PC-3 (cell line): ENCODE measurements around the gene SIPA1. TPM values are rescaled to one million over a fixed set of nuclear protein-coding genes. Genes with fewer than 3 reads are reported as not detected.

Experiments
- ATAC-seq: fragments of 200-7000 bp; cut with Tn5 transposase; 2 replicates; pipeline ENCODE4 v1.9.1; 2020; ENCODE audit warnings: mild to moderate bottlenecking, moderate library complexity
- BruUV-seq: library from RNA; stranded (reverse); fragments of 400-500 nt; replicated peaks from 2 replicates; lab custom pipeline; 2021; lab: Mats Ljungman, UMichigan
- CTCF ChIA-PET: fragments of 300-600 bp; sonication (Branson Sonifier 250); formaldehyde crosslinking; loops from one replicate; lab custom pipeline; 2022; ENCODE audit warnings: antibody characterized with exemption; lab: Charles Lee
- POLR2A ChIA-PET: fragments of 300-600 bp; sonication (Branson Sonifier 250); formaldehyde crosslinking; loops from one replicate; lab custom pipeline; 2022; ENCODE audit warnings: antibody characterized with exemption; ENCODE audit not compliant: unreplicated experiment; lab: Charles Lee
- DNase-seq: peaks from one replicate; pipeline ENCODE4 v3.0.0-alpha.2; 2015
- H2AFZ ChIP-seq: fragments of 300-600 bp; sonication (generic); 2 replicates; pipeline ENCODE4 v1.6.0; 2016; ENCODE audit warnings: antibody characterized with exemption, low read length
- H3F3A ChIP-seq: fragments of 300-600 bp; sonication (generic); one replicate; pipeline ENCODE4 v1.6.0; 2017; ENCODE audit warnings: antibody characterized with exemption, low read length, control low read depth, mild to moderate bottlenecking; ENCODE audit not compliant: unreplicated experiment
- H3K27ac ChIP-seq: fragments of 300-600 bp; sonication (generic); 2 replicates; pipeline ENCODE4 v1.5.1; 2016; ENCODE audit warnings: mild to moderate bottlenecking, low read length
- H3K27me3 ChIP-seq: fragments of 300-600 bp; sonication (generic); 2 replicates; pipeline ENCODE4 v1.6.1; 2016; ENCODE audit warnings: low read length, mixed read lengths
- H3K36me3 ChIP-seq: fragments of 300-600 bp; sonication (generic); 2 replicates; pipeline ENCODE4 v1.6.1; 2016; ENCODE audit warnings: low read depth, mixed run types, low read length, mixed read lengths
- H3K4me1 ChIP-seq: fragments of 300-600 bp; sonication (generic); 2 replicates; pipeline ENCODE4 v1.5.1; 2016; ENCODE audit warnings: low read length; ENCODE audit not compliant: insufficient read depth
- H3K4me2 ChIP-seq: fragments of 300-600 bp; sonication (generic); 2 replicates; pipeline ENCODE4 v1.6.0; 2016; ENCODE audit warnings: low read length
- H3K4me3 ChIP-seq: fragments of 300-600 bp; sonication (generic); 2 replicates; pipeline ENCODE4 v1.5.1; 2016; ENCODE audit warnings: mild to moderate bottlenecking, low read length, mixed read lengths
- H3K79me2 ChIP-seq: fragments of 300-600 bp; sonication (generic); 2 replicates; pipeline ENCODE4 v1.6.1; 2017; ENCODE audit warnings: low read length, mixed read lengths
- H3K9ac ChIP-seq: fragments of 300-600 bp; sonication (generic); 2 replicates; pipeline ENCODE4 v1.6.0; 2016; ENCODE audit warnings: mild to moderate bottlenecking, low read length
- H3K9me2 ChIP-seq: fragments of 300-600 bp; sonication (generic); replicated peaks from 2 replicates; pipeline ENCODE4 v1.6.1; 2016; ENCODE audit warnings: mixed run types, low read length, mixed read lengths
- H3K9me3 ChIP-seq: fragments of 300-600 bp; sonication (generic); 2 replicates; pipeline ENCODE4 v1.6.1; 2016; ENCODE audit warnings: low read length, mixed read lengths
- H4K20me1 ChIP-seq: fragments of 300-600 bp; sonication (generic); 2 replicates; pipeline ENCODE4 v1.6.1; 2016; ENCODE audit warnings: low read length, mixed read lengths
- EZH2 ChIP-seq: fragments of 300-600 bp; sonication (generic); IDR thresholded peaks from one replicate; pipeline ENCODE4 v1.6.1; 2017; ENCODE audit warnings: antibody characterized with exemption, mild to moderate bottlenecking, low read length; ENCODE audit not compliant: unreplicated experiment
- EZH2phosphoT487 ChIP-seq: fragments of 300-600 bp; sonication (generic); IDR thresholded peaks from 2 replicates; pipeline ENCODE4 v1.6.1; 2018; ENCODE audit warnings: mild to moderate bottlenecking, antibody characterized with exemption, low read length, borderline replicate concordance
- intact Hi-C: fragments of 100-400 bp; cut with micrococcal nuclease; formaldehyde crosslinking; loops from 2 replicates; pipeline ENCODE4 v1.9.0; 2023
- total RNA-seq: library from RNA; depleted of rRNA; stranded (reverse); fragments of >200 nt; gene quantifications from 2 replicates; pipeline ENCODE4 v1.2.3, GENCODE V29; 2014
- TF ChIP-seq, protein P1 (sequence below): fragments of 300-600 bp; sonication (generic); conservative IDR thresholded peaks from 2 replicates; pipeline ENCODE4 v1.5.1; 2017; ENCODE audit warnings: antibody characterized with exemption, low read depth, mild to moderate bottlenecking, low read length

The SIPA1 gene
- total RNA-seq, 1 experiment from 2014 or later, result 113 TPM

DNA sequence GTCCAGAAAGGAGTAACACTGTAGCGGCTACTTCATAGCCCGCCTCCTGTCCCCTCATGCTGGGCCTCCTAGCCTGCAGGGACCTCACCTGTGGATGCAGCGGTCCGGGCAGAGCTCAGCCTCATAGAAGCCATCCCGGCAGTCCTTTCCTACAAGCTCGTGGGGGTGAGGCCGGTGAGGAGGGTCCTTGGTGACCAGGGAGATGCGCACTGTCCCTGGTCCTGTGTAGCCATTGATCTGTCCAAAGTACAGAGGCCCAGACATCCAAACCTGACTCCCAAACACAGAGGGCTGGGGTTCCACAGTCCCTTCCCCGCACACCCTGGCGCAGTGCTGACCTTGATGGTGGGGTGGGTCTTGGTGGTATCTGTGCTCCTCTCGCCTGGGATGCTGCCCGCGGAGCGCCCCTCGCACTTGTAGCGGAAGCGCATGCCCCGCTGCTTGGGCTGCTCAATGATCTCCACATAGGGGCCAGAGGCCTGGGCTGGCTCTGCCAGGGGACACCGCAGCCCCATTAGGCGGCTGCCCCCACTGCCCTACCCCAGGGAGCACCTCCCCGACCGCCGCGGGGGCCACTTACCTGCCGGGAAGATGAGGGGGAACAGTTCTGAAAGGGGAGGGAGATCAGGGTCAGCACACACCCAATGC, 23.8 kb downstream of the SIPA1 start:
- BruUV-seq, result no TSS peak
- peak overlapping the region; percentile 99 for H3K4me2 ChIP-seq
- H3K9me3 ChIP-seq, result no peaks in the 10 kb centered on the region
- TF ChIP-seq EZH2 (no peak), EZH2phosphoT487 (no peak)
- TF ChIP-seq, protein P1, sequence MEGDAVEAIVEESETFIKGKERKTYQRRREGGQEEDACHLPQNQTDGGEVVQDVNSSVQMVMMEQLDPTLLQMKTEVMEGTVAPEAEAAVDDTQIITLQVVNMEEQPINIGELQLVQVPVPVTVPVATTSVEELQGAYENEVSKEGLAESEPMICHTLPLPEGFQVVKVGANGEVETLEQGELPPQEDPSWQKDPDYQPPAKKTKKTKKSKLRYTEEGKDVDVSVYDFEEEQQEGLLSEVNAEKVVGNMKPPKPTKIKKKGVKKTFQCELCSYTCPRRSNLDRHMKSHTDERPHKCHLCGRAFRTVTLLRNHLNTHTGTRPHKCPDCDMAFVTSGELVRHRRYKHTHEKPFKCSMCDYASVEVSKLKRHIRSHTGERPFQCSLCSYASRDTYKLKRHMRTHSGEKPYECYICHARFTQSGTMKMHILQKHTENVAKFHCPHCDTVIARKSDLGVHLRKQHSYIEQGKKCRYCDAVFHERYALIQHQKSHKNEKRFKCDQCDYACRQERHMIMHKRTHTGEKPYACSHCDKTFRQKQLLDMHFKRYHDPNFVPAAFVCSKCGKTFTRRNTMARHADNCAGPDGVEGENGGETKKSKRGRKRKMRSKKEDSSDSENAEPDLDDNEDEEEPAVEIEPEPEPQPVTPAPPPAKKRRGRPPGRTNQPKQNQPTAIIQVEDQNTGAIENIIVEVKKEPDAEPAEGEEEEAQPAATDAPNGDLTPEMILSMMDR, result no peak
- no peaks in the 10 kb centered on the region for H3K27me3 ChIP-seq
- peaks cover 11% of the 10 kb centered on the region; the same call in 1 of the 2 replicates for H4K20me1 ChIP-seq
- no peaks in the 10 kb centered on the region for H3F3A ChIP-seq
- H3K79me2 ChIP-seq, result peaks cover 32% of the 10 kb centered on the region
- peaks cover 36% of the 10 kb centered on the region for H3K36me3 ChIP-seq
- peak overlapping the region; percentile 91 for H3K4me3 ChIP-seq
- peak overlapping the region; percentile 68 for H3K27ac ChIP-seq
- DNase-seq (no peak), ATAC-seq (no peak)
- intact Hi-C loops, result no loop called here
- ChIA-PET CTCF (interaction anchor here (0.6 kb wide), 1 partner anchor 125 kb away, joined by 3 read pairs; no protein-coding TSS in a partner anchor), POLR2A (interaction anchor here (0.5 kb wide), 1 partner anchor 617 kb away, joined by 3 read pairs; no protein-coding TSS in a partner anchor)
- peaks cover 18% of the 10 kb centered on the region for H3K4me1 ChIP-seq
- H2AFZ ChIP-seq, result no peak overlapping the region
- H3K9me2 ChIP-seq, result no peaks in the 10 kb centered on the region
- H3K9ac ChIP-seq, result peak overlapping the region; percentile 78

DNA sequence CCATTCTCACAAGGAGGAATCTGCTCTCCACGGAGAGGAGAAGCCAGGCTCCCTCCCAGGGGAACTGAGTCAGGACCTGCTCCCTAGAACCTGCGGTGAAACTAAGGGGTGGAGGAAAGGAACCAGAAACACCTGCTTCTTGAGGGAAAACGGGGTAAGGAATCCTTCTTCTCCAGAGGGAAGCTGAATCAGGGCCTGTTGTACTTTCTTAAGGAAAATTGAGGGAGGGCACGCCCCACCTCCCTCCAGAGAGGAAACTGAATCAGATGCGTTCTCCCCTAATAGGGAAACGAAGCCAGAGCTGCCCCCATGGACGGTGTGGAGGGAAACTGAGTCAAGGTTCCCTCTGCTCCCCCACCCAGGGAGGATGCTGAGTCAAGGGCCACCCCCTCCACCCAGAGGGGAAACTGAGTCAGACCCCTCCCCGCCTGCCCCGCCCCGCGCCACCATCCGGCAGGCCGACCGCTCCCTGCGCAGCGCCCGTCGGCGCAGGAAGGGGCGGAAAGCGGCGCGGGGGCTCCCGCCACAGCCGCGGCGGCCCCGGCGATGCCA, 24.4 kb downstream of the SIPA1 start:
- H3K9me3 ChIP-seq, result no peaks in the 10 kb centered on the region
- POLR2A ChIA-PET, result interaction anchor here (0.6 to 0.7 kb wide), 2 partner anchors 67 to 196 kb away, joined by 3 to 5 read pairs; no protein-coding TSS in a partner anchor
- H3K27me3 ChIP-seq, result no peaks in the 10 kb centered on the region
- peak overlapping the region; percentile 99 for H3K4me2 ChIP-seq
- intact Hi-C loops, result no loop called here
- TF ChIP-seq, protein P1, result no peak
- TF ChIP-seq EZH2phosphoT487 (no peak), EZH2 (no peak)
- peak overlapping the region; percentile 78 for H3K9ac ChIP-seq
- H3K9me2 ChIP-seq, result no peaks in the 10 kb centered on the region
- DNase-seq, result peak; percentile 16
- peak overlapping the region; percentile 91 for H3K4me3 ChIP-seq
- CTCF ChIA-PET, result no interaction called here
- peaks cover 32% of the 10 kb centered on the region for H3K79me2 ChIP-seq
- peak overlapping the region; percentile 68 for H3K27ac ChIP-seq
- ATAC-seq, result peak; percentile 23
- peak overlapping the region; percentile 79; the same call in 1 of the 2 replicates for H2AFZ ChIP-seq
- H3K4me1 ChIP-seq, result peaks cover 18% of the 10 kb centered on the region
- H3F3A ChIP-seq, result no peaks in the 10 kb centered on the region
- BruUV-seq, result TSS peak; percentile 58
- peaks cover 11% of the 10 kb centered on the region; the same call in 1 of the 2 replicates for H4K20me1 ChIP-seq
- H3K36me3 ChIP-seq, result peaks cover 31% of the 10 kb centered on the region
